Measurements from ENCODE around the gene COL23A1. TPM values are rescaled to one million over a fixed set of nuclear protein-coding genes. Genes with fewer than 3 reads are reported as not detected.

Gene COL23A1
- total RNA-seq, 4 donors from 2014 or later = 0.93 to 4.6 (median 2.4) TPM

DNA sequence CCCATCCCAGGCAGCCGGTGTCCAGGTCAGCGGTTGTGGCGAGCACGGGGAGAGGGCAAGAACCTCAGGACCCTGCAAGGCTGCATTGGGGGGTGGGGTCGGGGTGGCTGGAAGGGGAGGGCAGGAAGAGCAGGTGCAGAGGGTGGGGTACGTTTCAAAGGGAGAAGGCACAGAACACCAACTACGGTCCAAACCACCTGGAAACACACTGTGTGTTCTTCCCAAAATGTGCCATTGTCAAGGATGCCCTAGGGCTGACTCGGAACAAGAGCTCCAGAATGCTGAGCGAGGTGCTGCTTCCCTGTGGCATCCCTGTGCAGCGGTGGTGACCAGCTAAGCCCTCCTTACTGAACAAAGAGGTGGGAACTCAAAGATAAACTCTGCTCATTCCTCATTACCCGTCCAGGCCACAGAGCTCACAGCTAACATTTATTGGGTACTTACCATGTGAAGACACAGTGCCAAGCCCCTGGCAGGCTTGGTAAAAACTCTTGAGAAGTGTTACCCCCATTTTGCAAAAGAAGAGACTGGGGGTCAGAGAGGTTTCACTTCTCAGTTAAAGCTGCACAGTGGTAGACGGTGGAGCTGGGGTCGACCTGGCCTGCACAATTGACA is 153.8 kb downstream of the COL23A1 start:
- Histone ChIP-seq H3K4me3 (no peak overlapping the region), H3K27me3 (no peaks in the 10 kb centered on the region), H3K4me1 (peaks cover 0 to 9% (median 0%) of the 10 kb centered on the region in 3 donors), H3K36me3 (no peaks in the 10 kb centered on the region), H3K9me3 (peaks cover 0 to 3% (median 0%) of the 10 kb centered on the region in 3 donors), H3K27ac (no peak overlapping the region)
- TF ChIP-seq, protein P1, sequence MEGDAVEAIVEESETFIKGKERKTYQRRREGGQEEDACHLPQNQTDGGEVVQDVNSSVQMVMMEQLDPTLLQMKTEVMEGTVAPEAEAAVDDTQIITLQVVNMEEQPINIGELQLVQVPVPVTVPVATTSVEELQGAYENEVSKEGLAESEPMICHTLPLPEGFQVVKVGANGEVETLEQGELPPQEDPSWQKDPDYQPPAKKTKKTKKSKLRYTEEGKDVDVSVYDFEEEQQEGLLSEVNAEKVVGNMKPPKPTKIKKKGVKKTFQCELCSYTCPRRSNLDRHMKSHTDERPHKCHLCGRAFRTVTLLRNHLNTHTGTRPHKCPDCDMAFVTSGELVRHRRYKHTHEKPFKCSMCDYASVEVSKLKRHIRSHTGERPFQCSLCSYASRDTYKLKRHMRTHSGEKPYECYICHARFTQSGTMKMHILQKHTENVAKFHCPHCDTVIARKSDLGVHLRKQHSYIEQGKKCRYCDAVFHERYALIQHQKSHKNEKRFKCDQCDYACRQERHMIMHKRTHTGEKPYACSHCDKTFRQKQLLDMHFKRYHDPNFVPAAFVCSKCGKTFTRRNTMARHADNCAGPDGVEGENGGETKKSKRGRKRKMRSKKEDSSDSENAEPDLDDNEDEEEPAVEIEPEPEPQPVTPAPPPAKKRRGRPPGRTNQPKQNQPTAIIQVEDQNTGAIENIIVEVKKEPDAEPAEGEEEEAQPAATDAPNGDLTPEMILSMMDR (IDR thresholded peaks at IDR 0.05) = no peak
- TF ChIP-seq EP300 (IDR thresholded peaks at IDR 0.05) (no peak), POLR2A (IDR thresholded peaks at IDR 0.05) (no peak), POLR2AphosphoS5 (IDR thresholded peaks at IDR 0.05) (no peak)
- 88 to 92% methylated on average over 4 to 11 of the region's 13 CpGs for WGBS, 2 donors (ENCODE audit: low coverage in 1 of 2)
- no peak for ATAC-seq

DNA sequence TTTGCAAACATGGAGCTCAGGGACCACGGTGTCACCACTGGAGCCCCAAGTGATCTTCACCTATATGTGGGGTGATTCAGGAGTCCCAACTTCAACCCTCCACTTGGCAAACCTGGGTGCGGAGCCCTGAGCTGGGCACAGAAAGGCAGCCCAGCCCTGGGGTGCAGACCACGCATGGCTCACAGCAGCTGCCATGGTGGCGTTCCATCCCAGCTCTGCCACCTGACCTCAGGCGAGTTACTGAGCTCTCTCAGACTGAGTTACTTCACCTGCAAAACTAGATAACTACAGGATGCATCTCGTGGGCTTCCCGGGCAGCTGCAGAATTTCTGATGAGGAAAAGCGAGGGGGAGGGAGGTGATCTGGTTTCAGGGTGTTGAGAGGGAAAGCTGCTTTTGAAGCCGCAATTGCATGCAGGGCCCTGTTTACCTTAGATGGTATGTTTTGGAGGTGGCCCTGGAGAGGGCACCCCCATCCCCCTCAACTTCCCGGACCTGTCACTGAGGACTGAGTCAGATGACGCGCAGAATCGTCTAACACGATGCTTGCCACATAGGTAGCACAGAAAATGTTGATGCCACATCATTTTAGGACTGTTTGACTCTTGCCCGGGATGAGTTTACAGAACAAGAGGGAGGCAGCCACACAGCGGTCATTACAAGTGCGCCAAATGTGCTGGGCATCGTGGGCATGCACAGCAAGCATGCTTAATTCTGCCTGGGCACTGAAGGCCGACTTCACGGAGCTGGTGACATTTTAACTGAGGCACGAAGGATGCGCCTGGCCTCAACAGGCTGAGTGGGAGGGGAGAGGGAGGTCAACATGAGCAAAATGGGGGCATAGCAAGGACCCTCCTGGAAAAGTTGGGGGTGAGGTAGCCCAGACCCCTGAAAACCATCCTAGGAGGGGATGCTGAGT is 154.6 kb downstream of the COL23A1 start:
- H3K9me3 ChIP-seq = peaks cover 0 to 7% (median 0%) of the 10 kb centered on the region in 3 donors
- no peak overlapping the region for H3K27ac ChIP-seq
- ATAC-seq = no peak
- peaks cover 0 to 9% (median 0%) of the 10 kb centered on the region in 3 donors for H3K4me1 ChIP-seq
- H3K27me3 ChIP-seq = no peaks in the 10 kb centered on the region
- no peaks in the 10 kb centered on the region for H3K36me3 ChIP-seq
- TF ChIP-seq EP300 (IDR thresholded peaks at IDR 0.05) (no peak), POLR2AphosphoS5 (IDR thresholded peaks at IDR 0.05) (no peak), POLR2A (IDR thresholded peaks at IDR 0.05) (no peak)
- TF ChIP-seq, protein P1 (IDR thresholded peaks at IDR 0.05) = no peak
- no peak overlapping the region for H3K4me3 ChIP-seq
- 48 to 93% methylated on average over 3 to 14 of the region's 22 CpGs for WGBS, 2 donors (ENCODE audit: low coverage in 1 of 2)

DNA sequence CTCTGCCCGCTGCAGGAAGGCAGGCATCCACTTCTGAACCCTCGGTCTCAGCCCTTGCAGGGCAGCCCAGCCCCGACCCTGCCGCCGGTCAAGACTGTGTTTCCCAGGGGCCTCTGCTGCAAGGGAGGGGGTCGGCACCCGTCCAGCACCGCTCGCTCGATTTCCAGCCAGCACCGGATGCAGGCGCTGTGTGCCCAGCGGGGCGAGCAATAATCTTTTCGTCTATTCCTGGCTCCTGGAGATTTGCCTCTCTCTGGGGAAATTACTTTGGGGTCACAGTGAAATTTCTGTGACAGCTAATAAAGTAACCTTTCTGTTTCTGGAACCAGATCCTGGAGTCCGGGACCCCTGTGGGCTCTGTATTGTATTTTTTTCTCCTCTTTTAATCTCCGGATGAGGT is 155.3 kb downstream of the COL23A1 start:
- Histone ChIP-seq H3K27ac (peak overlapping the region in 1 of 4 donors; percentile 23), H3K4me1 (peaks cover 0 to 9% (median 0%) of the 10 kb centered on the region in 3 donors), H3K4me3 (no peak overlapping the region), H3K36me3 (no peaks in the 10 kb centered on the region), H3K27me3 (no peaks in the 10 kb centered on the region), H3K9me3 (peaks cover 0 to 7% (median 0%) of the 10 kb centered on the region in 3 donors)
- no peak for TF ChIP-seq EP300 (IDR thresholded peaks at IDR 0.05)
- TF ChIP-seq, protein P1 (IDR thresholded peaks at IDR 0.05) = no peak
- TF ChIP-seq POLR2AphosphoS5 (IDR thresholded peaks at IDR 0.05) = no peak
- no peak for TF ChIP-seq POLR2A (IDR thresholded peaks at IDR 0.05)
- WGBS, 2 donors (ENCODE audit: low coverage in 1 of 2) = 63 to 100% methylated on average over 1 to 5 of the region's 17 CpGs
- ATAC-seq = no peak

DNA sequence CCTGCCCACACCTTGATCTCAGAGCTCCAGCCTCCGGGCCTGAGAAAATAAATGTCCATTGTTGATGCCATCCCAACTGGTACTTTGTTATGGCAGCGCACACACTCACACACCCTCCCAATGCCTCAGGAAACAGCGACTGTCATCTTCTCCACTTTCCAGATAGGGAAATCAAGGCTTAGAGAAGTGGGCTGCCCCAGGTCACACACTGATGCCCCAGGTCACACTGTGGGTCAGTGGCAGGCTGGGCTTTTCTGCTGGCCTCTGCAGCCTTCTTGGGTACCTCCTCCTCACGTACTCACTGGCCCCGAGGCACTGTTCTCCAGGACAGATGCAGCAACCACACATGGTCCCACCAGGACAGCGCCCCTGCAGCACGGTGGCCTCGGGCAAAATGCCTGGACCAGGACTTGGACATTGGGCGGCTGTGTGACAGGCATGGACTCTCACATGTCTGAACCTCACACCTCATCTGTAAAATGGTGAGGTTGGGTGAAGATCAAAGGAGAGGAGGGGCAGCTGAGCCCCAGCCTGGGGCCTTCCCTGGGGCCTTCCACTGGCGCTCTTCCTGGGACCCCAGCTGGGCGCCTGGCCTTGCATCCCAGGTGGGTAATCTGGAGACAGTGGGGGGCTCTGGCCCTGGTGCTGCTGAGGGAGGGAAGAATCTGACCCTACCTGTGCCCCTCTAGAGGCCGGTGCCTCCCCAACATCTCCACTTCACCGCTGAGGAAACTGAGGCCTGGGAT is 156.0 kb downstream of the COL23A1 start:
- no peak for TF ChIP-seq POLR2AphosphoS5 (IDR thresholded peaks at IDR 0.05)
- no peak for TF ChIP-seq EP300 (IDR thresholded peaks at IDR 0.05)
- TF ChIP-seq POLR2A (IDR thresholded peaks at IDR 0.05) = no peak
- TF ChIP-seq, protein P1 (IDR thresholded peaks at IDR 0.05) = no peak
- ATAC-seq = no peak
- H3K4me3 ChIP-seq = no peak overlapping the region
- peak overlapping the region in 1 of 4 donors; percentile 23 for H3K27ac ChIP-seq
- WGBS, 2 donors (ENCODE audit: low coverage in 1 of 2) = 90% methylated on average over 2 of the region's 13 CpGs; no CpG with 5 or more reads in 1 of the 2 donors
- H3K36me3 ChIP-seq = no peaks in the 10 kb centered on the region
- H3K4me1 ChIP-seq = peaks cover 0 to 15% (median 0%) of the 10 kb centered on the region in 3 donors
- no peaks in the 10 kb centered on the region for H3K27me3 ChIP-seq
- peaks cover 0 to 7% (median 0%) of the 10 kb centered on the region in 3 donors for H3K9me3 ChIP-seq

All from gastroesophageal sphincter (tissue), 4 donors.